ENCODE data around the gene BOD1L1. TPM values are rescaled to one million over a fixed set of nuclear protein-coding genes. Genes with fewer than 3 reads are reported as not detected.

Gene BOD1L1
- total RNA-seq, 3 donors from 2014 or later = 29.6 to 46.2 (median 39.3) TPM

GRCh38 chr4:13536607-13537006 is 90.9 kb downstream of the BOD1L1 start:
- Histone ChIP-seq H3K9me3 (no peaks in the 10 kb centered on the region), H3K4me3 (no peak overlapping the region), H3K4me1 (ENCODE audit: low read depth) (peaks cover 4% of the 10 kb centered on the region), H3K36me3 (ENCODE audit: low read depth) (no peaks in the 10 kb centered on the region)
- ATAC-seq (no peak), DNase-seq (no peak)
- intact Hi-C loops (cut with DNase I, micrococcal nuclease) = no loop called here
- no peak for TF ChIP-seq CTCF (IDR thresholded peaks at IDR 0.05)

GRCh38 chr4:13535708-13536361 is 91.7 kb downstream of the BOD1L1 start:
- Histone ChIP-seq H3K36me3 (ENCODE audit: low read depth) (no peaks in the 10 kb centered on the region), H3K4me3 (no peak overlapping the region), H3K9me3 (no peaks in the 10 kb centered on the region), H3K4me1 (ENCODE audit: low read depth) (peaks cover 4% of the 10 kb centered on the region)
- ATAC-seq (no peak), DNase-seq (no peak)
- intact Hi-C loops (cut with DNase I, micrococcal nuclease) = no loop called here
- TF ChIP-seq CTCF (IDR thresholded peaks at IDR 0.05) = no peak

GRCh38 chr4:13535118-13535517 is 92.4 kb downstream of the BOD1L1 start:
- Histone ChIP-seq H3K4me3 (no peak overlapping the region), H3K36me3 (ENCODE audit: low read depth) (no peaks in the 10 kb centered on the region), H3K9me3 (no peaks in the 10 kb centered on the region), H3K4me1 (ENCODE audit: low read depth) (peaks cover 4% of the 10 kb centered on the region)
- ATAC-seq (no peak), DNase-seq (no peak)
- no peak for TF ChIP-seq CTCF (IDR thresholded peaks at IDR 0.05)
- intact Hi-C loops (cut with DNase I, micrococcal nuclease) = no loop called here

- H3K4me3 ChIP-seq = no peak overlapping the region
- no peak for TF ChIP-seq CTCF (IDR thresholded peaks at IDR 0.05)
- no peak for DNase-seq
Observed at GRCh38 chr4:13534344-13535063, 93.0 kb downstream of the BOD1L1 start.

GRCh38 chr4:13533670-13534343 is 93.7 kb downstream of the BOD1L1 start:
- intact Hi-C loops (cut with DNase I, micrococcal nuclease) = no loop called here
- H3K9me3 ChIP-seq = no peaks in the 10 kb centered on the region
- no peak for ATAC-seq

More at GRCh38 chr4:13534344-13535063, 93.0 kb downstream of the BOD1L1 start:
- Histone ChIP-seq H3K4me1 (ENCODE audit: low read depth) (no peaks in the 10 kb centered on the region), H3K9me3 (no peaks in the 10 kb centered on the region), H3K36me3 (ENCODE audit: low read depth) (no peaks in the 10 kb centered on the region)
- intact Hi-C loops (cut with DNase I, micrococcal nuclease) = no loop called here
- ATAC-seq = no peak

More at GRCh38 chr4:13533670-13534343, 93.7 kb downstream of the BOD1L1 start:
- no peak for TF ChIP-seq CTCF (IDR thresholded peaks at IDR 0.05)
- DNase-seq = no peak
- no peaks in the 10 kb centered on the region for H3K4me1 ChIP-seq (ENCODE audit: low read depth)
- H3K36me3 ChIP-seq (ENCODE audit: low read depth) = no peaks in the 10 kb centered on the region
- H3K4me3 ChIP-seq = no peak overlapping the region
